Pericardium fibroblast (primary cell): ENCODE results near the gene C3. TPM values are rescaled to one million over a fixed set of nuclear protein-coding genes. Genes with fewer than 3 reads are reported as not detected.

ENCODE experiments used
- total RNA-seq: library from RNA; depleted of rRNA; stranded (reverse); fragments of >200 nt; gene quantifications from 2 replicates; pipeline ENCODE4 v1.2.3, GENCODE V29; 2015

The C3 gene
- 318 and 544 TPM in 2 replicates for total RNA-seq

GRCh38 chr19:6720369-6721137 is at the start of gene C3:
TSS of gene C3 (minus strand) at chr19:6720650. CDS start at chr19:6720589, 61 bp downstream.

GRCh38 chr19:6767357-6768235 is 47.1 kb upstream of the C3 start, which contains the start of gene SH2D3A:
TSS of gene SH2D3A (minus strand) at chr19:6767435. CDS start at chr19:6763748, 3,687 bp downstream.

GRCh38 chr19:6739390-6739882 is 19.0 kb upstream of the C3 start, which contains the start of gene TRIP10:
TSS of gene TRIP10 (plus strand) at chr19:6739680. CDS start at chr19:6739762, 82 bp downstream.

GRCh38 chr19:6737284-6737872 is 16.9 kb upstream of the C3 start, which contains the start of gene GPR108:
TSS of gene GPR108 (minus strand) at chr19:6737580. CDS start at chr19:6737576, 4 bp downstream.

Other genes with a start within 250 kb of the C3 start
- 0.09 TPM in 1 of 2 replicates, not detected in the other for gene DENND1C, start 238.9 kb downstream of the C3 start, total RNA-seq
- gene TUBB4A, start 218.3 kb downstream of the C3 start, total RNA-seq = not detected in 2 replicates
- 0.34 and 1.8 TPM in 2 replicates for gene TNFSF9, start 189.6 kb downstream of the C3 start, total RNA-seq
- gene CD70, start 129.5 kb downstream of the C3 start, total RNA-seq = 0.17 TPM in 1 of 2 replicates, not detected in the other
- under 0.01 TPM in 1 of 2 replicates, not detected in the other for gene TNFSF14, start 50.5 kb downstream of the C3 start, total RNA-seq
- gene GPR108, start 16.9 kb upstream of the C3 start, total RNA-seq = 54.6 and 70.1 TPM in 2 replicates
- gene TRIP10, start 19.0 kb upstream of the C3 start, total RNA-seq = 61.5 and 71.3 TPM in 2 replicates
- gene SH2D3A, start 46.8 kb upstream of the C3 start, total RNA-seq = not detected in 2 replicates
- not detected in 2 replicates for gene VAV1, start 52.1 kb upstream of the C3 start, total RNA-seq
- not detected in 2 replicates for gene ADGRE1, start 166.9 kb upstream of the C3 start, total RNA-seq